NT2/D1 (cell line): ENCODE measurements around the gene INO80D.
"Not testable (repeated sequence)": the region's sequence is repeated elsewhere in the genome, so short reads cannot be mapped to it uniquely, and the experiment has no call there.

Experiments
- DNase-seq: peaks from one replicate; pipeline ENCODE4 v3.0.0-alpha.2; 2011; ENCODE audit warnings: low read depth, low spot score
- H3K27me3 ChIP-seq: 2 replicates; pipeline ENCODE4 v1.6.0; 2011; ENCODE audit warnings: mild to moderate bottlenecking; ENCODE audit not compliant: insufficient read length, insufficient read depth
- H3K36me3 ChIP-seq: 2 replicates; pipeline ENCODE4 v1.6.1; 2011; ENCODE audit warnings: mild to moderate bottlenecking, low read length, mixed read lengths; ENCODE audit not compliant: insufficient read depth, insufficient read length
- H3K4me1 ChIP-seq: 2 replicates; pipeline ENCODE4 v1.5.1; 2011; ENCODE audit not compliant: insufficient read depth, insufficient read length
- H3K4me3 ChIP-seq: 2 replicates; pipeline ENCODE4 v1.5.1; 2011; ENCODE audit warnings: low read depth; ENCODE audit not compliant: insufficient read length
- H3K9ac ChIP-seq: 2 replicates; pipeline ENCODE4 v1.6.0; 2011; ENCODE audit warnings: low read depth; ENCODE audit not compliant: insufficient read length
- H3K9me3 ChIP-seq: 2 replicates; pipeline ENCODE4 v1.5.1; 2011; ENCODE audit warnings: mild to moderate bottlenecking, low read length; ENCODE audit not compliant: insufficient read depth
- SUZ12 ChIP-seq: IDR thresholded peaks from 2 replicates; pipeline ENCODE4 v1.6.1; 2011; ENCODE audit not compliant: insufficient read length, insufficient read depth; ENCODE audit errors: extremely low read depth
- YY1 ChIP-seq: IDR thresholded peaks from 2 replicates; pipeline ENCODE4 v1.6.1; 2011; ENCODE audit not compliant: insufficient read length, insufficient read depth
- ZNF274 ChIP-seq: IDR thresholded peaks from 2 replicates; pipeline ENCODE4 v1.6.1; 2011; ENCODE audit warnings: mild to moderate bottlenecking, low read depth, low read length

INO80D gene

DNA sequence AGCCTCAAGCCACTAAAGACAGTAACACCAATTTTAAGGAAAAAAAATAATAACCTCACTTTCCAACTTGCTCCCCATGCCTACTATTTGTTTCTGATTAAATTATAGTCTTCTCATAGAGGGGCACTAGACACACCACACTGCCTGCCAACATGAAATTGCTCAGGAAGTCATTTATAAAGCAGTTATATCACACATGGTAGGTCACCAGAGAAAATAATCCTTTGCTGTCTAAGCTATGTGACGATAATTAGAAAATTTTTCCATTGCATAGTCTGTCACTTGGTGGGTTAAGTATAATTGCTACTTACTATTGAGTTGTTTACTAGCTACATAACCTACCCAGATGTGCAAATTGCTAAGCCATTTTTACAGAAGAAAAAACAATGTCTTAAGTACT is 85.2 kb downstream of the INO80D start:
- peaks cover 31% of the 10 kb centered on the region for H3K36me3 ChIP-seq
- H3K9me3 ChIP-seq = no peaks in the 10 kb centered on the region
- no peak overlapping the region for H3K4me3 ChIP-seq
- TF ChIP-seq ZNF274 = no peak
- no peak for TF ChIP-seq YY1
- TF ChIP-seq SUZ12 = no peak
- no peak overlapping the region for H3K9ac ChIP-seq
- DNase-seq = no peak
- H3K4me1 ChIP-seq = no peaks in the 10 kb centered on the region
- no peaks in the 10 kb centered on the region for H3K27me3 ChIP-seq

- no peak overlapping the region for H3K9ac ChIP-seq
- no peak for DNase-seq
- H3K4me1 ChIP-seq = no peaks in the 10 kb centered on the region
- TF ChIP-seq SUZ12 (no peak), ZNF274 (no peak), YY1 (no peak)
- no peaks in the 10 kb centered on the region for H3K27me3 ChIP-seq
- H3K4me3 ChIP-seq = no peak overlapping the region
- H3K9me3 ChIP-seq = no peaks in the 10 kb centered on the region
- peaks cover 12% of the 10 kb centered on the region for H3K36me3 ChIP-seq
Measured at GRCh38 chr2:205998583-205998982, 87.4 kb downstream of the INO80D start.

- no peak overlapping the region for H3K9ac ChIP-seq
Measured at GRCh38 chr2:205996161-205996560, 89.8 kb downstream of the INO80D start.

GRCh38 chr2:205995260-205995659 is 90.7 kb downstream of the INO80D start:
- TF ChIP-seq YY1 (no peak), ZNF274 (no peak), SUZ12 (no peak)

More at GRCh38 chr2:205996161-205996560, 89.8 kb downstream of the INO80D start:
- Histone ChIP-seq H3K4me1 (no peaks in the 10 kb centered on the region), H3K4me3 (no peak overlapping the region), H3K27me3 (no peaks in the 10 kb centered on the region), H3K9me3 (no peaks in the 10 kb centered on the region), H3K36me3 (peaks cover 8% of the 10 kb centered on the region)
- no peak for DNase-seq
- no peak for TF ChIP-seq YY1
- TF ChIP-seq SUZ12 = no peak
- no peak for TF ChIP-seq ZNF274

DNA sequence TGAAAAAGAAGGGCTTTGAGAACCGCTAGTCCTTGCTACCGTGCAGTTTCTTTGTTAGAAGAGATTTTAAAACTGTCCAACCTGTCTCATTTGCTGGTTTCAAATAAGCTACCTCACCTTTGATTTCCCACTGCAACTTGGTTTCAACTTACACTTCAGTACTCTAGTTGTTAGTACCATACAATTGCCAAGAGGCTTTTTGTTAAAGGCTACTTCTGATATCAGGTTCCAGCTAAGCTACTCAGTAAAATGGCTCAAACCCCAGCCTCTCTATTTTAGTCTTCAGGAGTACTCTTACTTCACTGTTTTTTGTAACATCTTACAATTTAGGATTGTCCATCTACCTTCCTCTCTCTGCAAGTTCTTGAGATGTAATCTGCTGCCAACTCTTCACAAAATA is 91.6 kb downstream of the INO80D start:
- H3K9ac ChIP-seq = no peak overlapping the region
- H3K36me3 ChIP-seq = peaks cover 4% of the 10 kb centered on the region
- no peaks in the 10 kb centered on the region for H3K4me1 ChIP-seq
- DNase-seq = no peak
- no peaks in the 10 kb centered on the region for H3K27me3 ChIP-seq
- no peaks in the 10 kb centered on the region for H3K9me3 ChIP-seq
- no peak overlapping the region for H3K4me3 ChIP-seq
- no peak for TF ChIP-seq YY1
- TF ChIP-seq SUZ12 = no peak
- TF ChIP-seq ZNF274 = no peak

More at GRCh38 chr2:205995260-205995659, 90.7 kb downstream of the INO80D start:
- H3K4me3 ChIP-seq = no peak overlapping the region
- no peaks in the 10 kb centered on the region for H3K27me3 ChIP-seq
- H3K4me1 ChIP-seq = no peaks in the 10 kb centered on the region
- H3K9me3 ChIP-seq = no peaks in the 10 kb centered on the region
- no peak overlapping the region for H3K9ac ChIP-seq
- DNase-seq = no peak
- H3K36me3 ChIP-seq = peaks cover 6% of the 10 kb centered on the region

DNA sequence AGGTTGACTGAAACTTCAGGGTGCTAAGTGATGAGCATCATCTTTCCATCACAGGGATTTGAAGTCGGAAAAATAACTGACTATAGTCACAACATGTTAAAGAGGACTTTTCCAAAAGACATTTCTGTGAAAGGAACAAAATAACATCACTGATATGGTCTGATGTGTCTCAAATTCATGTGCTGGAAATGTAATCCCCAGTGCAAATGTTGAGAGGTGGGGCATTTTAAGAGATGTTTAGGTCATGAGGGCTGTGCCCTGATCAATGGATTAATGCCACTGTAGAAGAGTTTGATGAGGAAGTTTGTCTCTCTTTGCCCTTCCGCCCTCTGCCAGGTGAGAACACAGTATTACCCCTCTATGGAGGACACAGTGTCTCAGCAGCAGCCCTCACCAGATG is 95.9 kb downstream of the INO80D start:
- TF ChIP-seq SUZ12 (no peak), ZNF274 (no peak), YY1 (no peak)
- no peaks in the 10 kb centered on the region for H3K36me3 ChIP-seq

GRCh38 chr2:205989271-205990071 is 96.5 kb downstream of the INO80D start:
- DNase-seq = no peak
- H3K9me3 ChIP-seq = no peaks in the 10 kb centered on the region
- H3K4me3 ChIP-seq = no peak overlapping the region
- TF ChIP-seq ZNF274 (no peak), SUZ12 (no peak), YY1 (no peak)
- H3K4me1 ChIP-seq = no peaks in the 10 kb centered on the region
- no peaks in the 10 kb centered on the region for H3K27me3 ChIP-seq
- no peak overlapping the region for H3K9ac ChIP-seq
- H3K36me3 ChIP-seq = no peaks in the 10 kb centered on the region

More for the DNA sequence above, 95.9 kb downstream of the INO80D start:
- no peak for DNase-seq
- Histone ChIP-seq H3K27me3 (no peaks in the 10 kb centered on the region), H3K4me3 (no peak overlapping the region), H3K9me3 (no peaks in the 10 kb centered on the region), H3K4me1 (no peaks in the 10 kb centered on the region), H3K9ac (no peak overlapping the region)

- not testable (repeated sequence) for H3K36me3 ChIP-seq, DNase-seq, H3K4me1 ChIP-seq, H3K27me3 ChIP-seq, H3K4me3 ChIP-seq, H3K9ac ChIP-seq, H3K9me3 ChIP-seq
Measured at GRCh38 chr2:205988681-205989080, 97.3 kb downstream of the INO80D start.
